Type B pancreatic cell (in vitro differentiated cells): ENCODE data around the gene BOD1L2. TPM values are rescaled to one million over a fixed set of nuclear protein-coding genes. Genes with fewer than 3 reads are reported as not detected.

Experiments
- DNase-seq: peaks from one replicate; pipeline ENCODE4 v3.0.0; 2021; ENCODE audit warnings: mixed read lengths; ENCODE audit not compliant: unreplicated experiment; ENCODE audit errors: extremely low spot score
- H3K27ac Mint-ChIP-seq: 2 replicates; pipeline ENCODE4 v1.8.0; 2021; ENCODE audit warnings: mild to moderate bottlenecking, mixed read lengths
- H3K27me3 Mint-ChIP-seq: 2 replicates; pipeline ENCODE4 v1.8.0; 2021; ENCODE audit warnings: mixed read lengths
- H3K36me3 Mint-ChIP-seq: 2 replicates; pipeline ENCODE4 v1.8.0; 2021; ENCODE audit warnings: mixed read lengths
- H3K4me1 Mint-ChIP-seq: one replicate; pipeline ENCODE4 v1.8.0; 2021; ENCODE audit warnings: mixed read lengths; ENCODE audit not compliant: unreplicated experiment
- H3K4me3 Mint-ChIP-seq: 2 replicates; pipeline ENCODE4 v1.8.0; 2021; ENCODE audit warnings: mild to moderate bottlenecking, mixed read lengths
- H3K9me3 Mint-ChIP-seq: 2 replicates; pipeline ENCODE4 v1.8.0; 2021; ENCODE audit warnings: mixed read lengths
- CTCF ChIP-seq: fragments of 200-600 bp; sonication (generic); conservative IDR thresholded peaks from 2 replicates; pipeline ENCODE4 v1.5.0; 2021; ENCODE audit warnings: antibody characterized with exemption, mild to moderate bottlenecking
- total RNA-seq: library from RNA; stranded (reverse); gene quantifications from 2 replicates; pipeline ENCODE4 v1.2.1, GENCODE V29; 2021; ENCODE audit warnings: low replicate concordance

Gene BOD1L2
- total RNA-seq, 1 donor from 2014 or later, result not detected

GRCh38 chr18:57150828-57151227, 3.9 kb downstream of the BOD1L2 start:
- no peaks in the 10 kb centered on the region for H3K4me1 Mint-ChIP-seq
- no peak overlapping the region for H3K27ac Mint-ChIP-seq

GRCh38 chr18:57154191-57154830, 7.4 kb downstream of the BOD1L2 start:
- Mint-ChIP-seq H3K27me3 (peaks cover 30% of the 10 kb centered on the region), H3K36me3 (no peaks in the 10 kb centered on the region), H3K27ac (no peak overlapping the region), H3K9me3 (no peaks in the 10 kb centered on the region), H3K4me3 (no peak overlapping the region), H3K4me1 (no peaks in the 10 kb centered on the region)
- DNase-seq, result no peak
- no peak for TF ChIP-seq CTCF

More at GRCh38 chr18:57150828-57151227, 3.9 kb downstream of the BOD1L2 start:
- Mint-ChIP-seq H3K27me3 (peaks cover 45% of the 10 kb centered on the region), H3K4me3 (no peak overlapping the region), H3K36me3 (no peaks in the 10 kb centered on the region), H3K9me3 (no peaks in the 10 kb centered on the region)
- no peak for TF ChIP-seq CTCF
- DNase-seq, result no peak

DNA sequence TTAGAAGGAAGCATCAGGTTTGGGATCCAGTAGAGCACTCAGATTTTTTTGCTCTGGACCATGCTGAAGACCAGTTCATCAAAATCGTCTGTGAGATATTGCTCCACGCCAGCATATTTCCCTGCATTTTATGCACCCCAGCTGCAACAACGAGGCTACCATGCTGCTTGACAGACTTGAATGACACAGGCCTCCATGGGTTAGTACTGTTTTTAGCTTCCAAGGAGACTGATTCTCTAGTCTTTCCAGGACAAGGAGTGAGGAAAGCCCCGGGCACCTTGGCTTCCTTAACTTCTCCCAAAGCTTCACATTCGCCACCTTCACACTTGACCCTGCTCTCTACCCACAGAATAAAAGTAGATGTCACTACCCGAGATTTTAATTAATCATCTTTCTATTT, 17.5 kb downstream of the BOD1L2 start:
- no peak overlapping the region for H3K4me3 Mint-ChIP-seq
- no peaks in the 10 kb centered on the region for H3K4me1 Mint-ChIP-seq
- H3K36me3 Mint-ChIP-seq, result no peaks in the 10 kb centered on the region
- no peaks in the 10 kb centered on the region for H3K9me3 Mint-ChIP-seq
- TF ChIP-seq CTCF, result no peak
- no peak overlapping the region for H3K27ac Mint-ChIP-seq
- H3K27me3 Mint-ChIP-seq, result no peaks in the 10 kb centered on the region
- no peak for DNase-seq

DNA sequence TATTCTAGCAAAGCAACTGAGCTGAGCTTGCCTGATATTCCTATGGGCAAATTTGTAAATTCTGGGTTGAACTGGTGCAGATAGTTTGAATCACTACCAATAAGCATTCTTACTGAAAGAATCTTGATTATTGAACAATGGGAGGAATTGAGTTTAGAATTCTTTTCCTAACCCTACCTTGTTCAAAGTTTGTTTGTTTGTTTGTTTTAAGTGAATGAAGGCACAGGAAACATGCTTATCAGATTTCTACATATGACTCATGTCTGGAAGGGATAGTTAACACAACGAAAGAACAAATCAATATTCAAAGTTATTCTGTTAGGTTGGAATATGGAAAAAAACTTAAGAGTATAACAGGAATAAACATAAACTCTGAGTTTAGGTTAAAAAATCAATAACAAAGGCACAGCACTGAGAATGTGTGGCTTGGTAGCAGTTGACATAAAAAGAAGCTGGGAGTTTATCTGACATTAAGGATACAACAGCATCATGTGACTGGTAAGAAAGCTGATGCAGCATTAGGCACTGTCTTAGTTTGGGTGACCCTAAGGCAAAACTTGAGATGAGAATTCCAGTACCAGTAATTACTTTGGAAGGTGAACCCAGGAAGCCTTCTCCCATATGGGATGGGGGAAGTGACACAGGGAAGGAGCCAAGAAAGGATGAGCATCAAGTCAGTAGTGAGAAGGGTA, 20.9 kb downstream of the BOD1L2 start:
- Mint-ChIP-seq H3K4me1 (no peaks in the 10 kb centered on the region), H3K36me3 (no peaks in the 10 kb centered on the region), H3K4me3 (no peak overlapping the region), H3K27me3 (no peaks in the 10 kb centered on the region), H3K27ac (no peak overlapping the region), H3K9me3 (no peaks in the 10 kb centered on the region)
- DNase-seq, result no peak
- no peak for TF ChIP-seq CTCF

DNA sequence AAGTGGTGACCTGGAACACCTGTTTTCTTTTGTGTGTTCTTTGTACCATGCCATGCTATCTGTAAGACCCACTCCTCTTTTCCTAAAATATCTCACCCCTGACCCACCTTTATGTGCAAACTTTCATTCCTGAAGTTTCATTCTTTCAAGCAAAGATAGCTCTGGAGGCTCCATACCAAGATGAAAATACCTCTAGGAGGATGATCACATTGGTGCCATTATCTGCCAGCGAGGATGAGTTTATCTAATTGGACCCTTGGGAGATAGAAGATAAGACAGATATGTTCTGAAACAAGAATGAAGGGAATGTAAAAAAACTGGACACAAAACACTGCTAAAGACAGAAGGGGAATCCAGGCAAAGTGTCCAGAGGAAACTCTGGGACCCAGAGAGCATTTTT, 24.1 kb downstream of the BOD1L2 start:
- Mint-ChIP-seq H3K27me3 (peaks cover 3% of the 10 kb centered on the region), H3K4me3 (no peak overlapping the region), H3K36me3 (no peaks in the 10 kb centered on the region), H3K27ac (no peak overlapping the region), H3K9me3 (no peaks in the 10 kb centered on the region), H3K4me1 (no peaks in the 10 kb centered on the region)
- DNase-seq, result no peak
- TF ChIP-seq CTCF, result no peak
